ENCODE results near the gene SLC43A2. TPM values are rescaled to one million over a fixed set of nuclear protein-coding genes. Genes with fewer than 3 reads are reported as not detected.

SLC43A2 gene
- total and polyA plus RNA-seq, 2 of the 13 experiments (the other 11 are each of a cell fraction or from before 2014, with no cell fraction given): 7.3 to 20.0 TPM

GRCh38 chr17:1628856-1629503 is 346 bp upstream of the SLC43A2 start (continued):
- TF ChIP-seq REST (IDR thresholded peaks at IDR 0.05; ENCODE audit: borderline replicate concordance in 1 of 2, low read depth in 1 of 2, low read length in 2 of 2) (no peak), ZNF562 (CRISPR knock-in tag; IDR thresholded peaks at IDR 0.05; ENCODE audit: borderline replicate concordance) (no peak), MLLT10 (CRISPR knock-in tag; IDR thresholded peaks at IDR 0.05) (no peak), FOSL1 (CRISPR knock-in tag; IDR thresholded peaks at IDR 0.05; ENCODE audit: borderline replicate concordance) (no peak), PHF20 (CRISPR knock-in tag; IDR thresholded peaks at IDR 0.05) (0 out of 2 replicates have a peak, but pooled peaks have one; percentile 18), ZNF343 (CRISPR knock-in tag; IDR thresholded peaks at IDR 0.05) (no peak), ZNF503 (CRISPR knock-in tag; IDR thresholded peaks at IDR 0.05) (no peak; the same call in 1 of the 2 replicates), ZNF33A (CRISPR knock-in tag; IDR thresholded peaks at IDR 0.05; ENCODE audit: borderline replicate concordance) (no peak), HNRNPH1 (optimal IDR thresholded peaks at IDR 0.05; ENCODE audit: low read depth, low read length) (no peak), SKIL (CRISPR knock-in tag; IDR thresholded peaks at IDR 0.05; ENCODE audit: borderline replicate concordance) (no peak), SOX5 (CRISPR knock-in tag; IDR thresholded peaks at IDR 0.05; ENCODE audit: borderline replicate concordance) (no peak)
- TF ChIP-seq, protein P1, sequence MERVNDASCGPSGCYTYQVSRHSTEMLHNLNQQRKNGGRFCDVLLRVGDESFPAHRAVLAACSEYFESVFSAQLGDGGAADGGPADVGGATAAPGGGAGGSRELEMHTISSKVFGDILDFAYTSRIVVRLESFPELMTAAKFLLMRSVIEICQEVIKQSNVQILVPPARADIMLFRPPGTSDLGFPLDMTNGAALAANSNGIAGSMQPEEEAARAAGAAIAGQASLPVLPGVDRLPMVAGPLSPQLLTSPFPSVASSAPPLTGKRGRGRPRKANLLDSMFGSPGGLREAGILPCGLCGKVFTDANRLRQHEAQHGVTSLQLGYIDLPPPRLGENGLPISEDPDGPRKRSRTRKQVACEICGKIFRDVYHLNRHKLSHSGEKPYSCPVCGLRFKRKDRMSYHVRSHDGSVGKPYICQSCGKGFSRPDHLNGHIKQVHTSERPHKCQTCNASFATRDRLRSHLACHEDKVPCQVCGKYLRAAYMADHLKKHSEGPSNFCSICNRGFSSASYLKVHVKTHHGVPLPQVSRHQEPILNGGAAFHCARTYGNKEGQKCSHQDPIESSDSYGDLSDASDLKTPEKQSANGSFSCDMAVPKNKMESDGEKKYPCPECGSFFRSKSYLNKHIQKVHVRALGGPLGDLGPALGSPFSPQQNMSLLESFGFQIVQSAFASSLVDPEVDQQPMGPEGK (CRISPR knock-in tag; IDR thresholded peaks at IDR 0.05): peak; percentile 62
- TF ChIP-seq, protein P2, sequence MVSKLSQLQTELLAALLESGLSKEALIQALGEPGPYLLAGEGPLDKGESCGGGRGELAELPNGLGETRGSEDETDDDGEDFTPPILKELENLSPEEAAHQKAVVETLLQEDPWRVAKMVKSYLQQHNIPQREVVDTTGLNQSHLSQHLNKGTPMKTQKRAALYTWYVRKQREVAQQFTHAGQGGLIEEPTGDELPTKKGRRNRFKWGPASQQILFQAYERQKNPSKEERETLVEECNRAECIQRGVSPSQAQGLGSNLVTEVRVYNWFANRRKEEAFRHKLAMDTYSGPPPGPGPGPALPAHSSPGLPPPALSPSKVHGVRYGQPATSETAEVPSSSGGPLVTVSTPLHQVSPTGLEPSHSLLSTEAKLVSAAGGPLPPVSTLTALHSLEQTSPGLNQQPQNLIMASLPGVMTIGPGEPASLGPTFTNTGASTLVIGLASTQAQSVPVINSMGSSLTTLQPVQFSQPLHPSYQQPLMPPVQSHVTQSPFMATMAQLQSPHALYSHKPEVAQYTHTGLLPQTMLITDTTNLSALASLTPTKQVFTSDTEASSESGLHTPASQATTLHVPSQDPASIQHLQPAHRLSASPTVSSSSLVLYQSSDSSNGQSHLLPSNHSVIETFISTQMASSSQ (IDR thresholded peaks at IDR 0.05; ENCODE audit: low read depth): no peak
- TF ChIP-seq, protein P2 (CRISPR knock-in tag; IDR thresholded peaks at IDR 0.05; ENCODE audit: borderline replicate concordance): 0 out of 2 replicates have a peak, but pooled peaks have one; percentile 20

Data from HepG2 (cell line).